Measurements from ENCODE around the gene RXRB. TPM values are rescaled to one million over a fixed set of nuclear protein-coding genes. Genes with fewer than 3 reads are reported as not detected.

RXRB gene
- total and polyA plus RNA-seq, 2 donors (not counting 1 experiment from before 2014, with no cell fraction given), result 88.3 to 99.9 TPM

DNA sequence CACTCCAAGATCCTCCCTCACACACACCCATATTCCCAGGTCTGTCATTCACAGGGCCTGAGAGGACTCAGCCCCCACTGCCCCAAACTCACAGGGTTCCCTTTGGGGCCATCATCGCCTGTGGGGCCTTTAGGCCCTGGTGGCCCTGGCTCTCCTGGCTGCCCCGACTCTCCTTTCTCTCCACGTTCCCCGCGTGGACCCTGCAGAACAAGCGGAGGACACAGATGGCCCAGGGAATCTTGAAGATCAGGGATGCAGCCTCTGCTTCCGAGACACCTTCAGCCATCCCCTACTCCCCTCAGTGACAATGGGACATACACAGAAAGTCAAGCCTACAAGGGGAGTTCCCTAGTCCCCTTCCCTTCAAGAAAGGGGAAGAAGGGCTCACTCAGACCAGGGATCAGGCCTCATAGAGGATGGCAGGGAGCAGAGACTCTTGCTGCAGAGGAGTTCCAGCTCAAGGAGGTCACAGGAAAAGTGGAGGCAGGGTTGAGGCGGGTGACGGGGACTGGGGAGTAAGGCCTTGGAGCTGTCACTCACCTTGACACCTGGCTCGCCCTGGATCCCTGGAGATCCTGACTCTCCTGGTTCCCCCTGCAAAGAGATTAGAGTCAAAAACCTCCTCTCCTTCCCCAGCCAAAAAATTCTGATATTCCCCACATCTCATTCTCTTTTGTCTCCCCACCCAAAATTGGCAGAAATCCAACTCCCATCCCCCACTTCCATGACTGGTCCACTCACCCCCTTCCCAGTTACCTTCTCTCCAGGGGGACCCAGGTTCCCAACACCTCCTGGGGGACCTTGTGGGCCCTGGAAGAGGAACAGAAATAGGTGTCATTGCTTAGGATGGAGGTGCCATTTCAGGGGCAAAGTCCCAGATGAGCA, 30.9 kb downstream of the RXRB start:
- ATAC-seq (ENCODE audit: low read depth) (no peak), DNase-seq (no peak)
- H3K4me2 ChIP-seq (replicated peaks; ENCODE audit: low read depth, low read length, poor library complexity, severe bottlenecking), result no peak overlapping the region
- H3K27ac Mint-ChIP-seq, result no peak overlapping the region
- H3K27ac ChIP-seq (ENCODE audit: low read length in 2 of 2), result no peak overlapping the region
- 96% methylated on average over 8 of the region's 10 CpGs for WGBS (ENCODE audit: insufficient coverage)
- H3K9me3 ChIP-seq (ENCODE audit: control extremely low read depth in 1 of 3, control insufficient read depth in 2 of 3, insufficient read depth in 1 of 3, low read length in 2 of 3), result no peaks in the 10 kb centered on the region
- H3K4me3 ChIP-seq (ENCODE audit: control extremely low read depth in 1 of 5, extremely low read depth in 1 of 5, insufficient read depth in 1 of 5, low read depth in 2 of 5, low read length in 4 of 5), result no peak overlapping the region
- intact Hi-C loops (cut with micrococcal nuclease), result no loop called here
- CTCF ChIA-PET, result interaction anchor here (1.1 to 1.3 kb wide), 3 partner anchors 9 to 28 kb away, joined by 3 read pairs; no protein-coding TSS in a partner anchor
- H3K4me1 Mint-ChIP-seq, result peaks cover 9% of the 10 kb centered on the region
- no peaks in the 10 kb centered on the region for H3K36me3 ChIP-seq (replicated peaks in 1 of 2; ENCODE audit: control extremely low read depth in 1 of 2, control insufficient read depth in 1 of 2, extremely low read depth in 1 of 2, insufficient read depth in 2 of 2, low read length in 1 of 2)
- TF ChIP-seq, protein P1, sequence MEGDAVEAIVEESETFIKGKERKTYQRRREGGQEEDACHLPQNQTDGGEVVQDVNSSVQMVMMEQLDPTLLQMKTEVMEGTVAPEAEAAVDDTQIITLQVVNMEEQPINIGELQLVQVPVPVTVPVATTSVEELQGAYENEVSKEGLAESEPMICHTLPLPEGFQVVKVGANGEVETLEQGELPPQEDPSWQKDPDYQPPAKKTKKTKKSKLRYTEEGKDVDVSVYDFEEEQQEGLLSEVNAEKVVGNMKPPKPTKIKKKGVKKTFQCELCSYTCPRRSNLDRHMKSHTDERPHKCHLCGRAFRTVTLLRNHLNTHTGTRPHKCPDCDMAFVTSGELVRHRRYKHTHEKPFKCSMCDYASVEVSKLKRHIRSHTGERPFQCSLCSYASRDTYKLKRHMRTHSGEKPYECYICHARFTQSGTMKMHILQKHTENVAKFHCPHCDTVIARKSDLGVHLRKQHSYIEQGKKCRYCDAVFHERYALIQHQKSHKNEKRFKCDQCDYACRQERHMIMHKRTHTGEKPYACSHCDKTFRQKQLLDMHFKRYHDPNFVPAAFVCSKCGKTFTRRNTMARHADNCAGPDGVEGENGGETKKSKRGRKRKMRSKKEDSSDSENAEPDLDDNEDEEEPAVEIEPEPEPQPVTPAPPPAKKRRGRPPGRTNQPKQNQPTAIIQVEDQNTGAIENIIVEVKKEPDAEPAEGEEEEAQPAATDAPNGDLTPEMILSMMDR (IDR thresholded peaks at IDR 0.05), result no peak
- no peak for TF ChIP-seq EZH2 (IDR thresholded peaks at IDR 0.05; ENCODE audit: borderline replicate concordance, insufficient read depth, low read depth, low read length, poor library complexity, severe bottlenecking)
- H3K9me3 Mint-ChIP-seq (ENCODE audit: insufficient read depth), result no peaks in the 10 kb centered on the region
- POLR2A ChIA-PET, result interaction anchor here (0.7 kb wide), 1 partner anchor 176 kb away, joined by 4 read pairs; no protein-coding TSS in a partner anchor
- H2AFZ ChIP-seq (ENCODE audit: insufficient read depth, low read depth, low read length, poor library complexity, severe bottlenecking), result no peak overlapping the region
- H3K79me2 ChIP-seq (ENCODE audit: control insufficient read depth, insufficient read depth, low read length), result no peaks in the 10 kb centered on the region
- no peaks in the 10 kb centered on the region for H4K20me1 ChIP-seq (ENCODE audit: control insufficient read depth, insufficient read depth, low read length, poor library complexity, severe bottlenecking)
- peaks cover 0 to 10% of the 10 kb centered on the region in 2 donors for H3K4me1 ChIP-seq (ENCODE audit: control insufficient read depth in 2 of 2, insufficient read depth in 2 of 2, low read length in 2 of 2)
- no peak overlapping the region for H3K4me3 Mint-ChIP-seq
- H3K27me3 ChIP-seq (replicated peaks in 1 of 4; ENCODE audit: control extremely low read depth in 1 of 4, control insufficient read depth in 3 of 4, insufficient read depth in 4 of 4, low read length in 3 of 4), result peaks cover 0 to 17% (median 4%) of the 10 kb centered on the region in 4 experiments
- H3K27me3 Mint-ChIP-seq, result peaks cover 15% of the 10 kb centered on the region
- H3K9ac ChIP-seq (ENCODE audit: low read length), result no peak overlapping the region

DNA sequence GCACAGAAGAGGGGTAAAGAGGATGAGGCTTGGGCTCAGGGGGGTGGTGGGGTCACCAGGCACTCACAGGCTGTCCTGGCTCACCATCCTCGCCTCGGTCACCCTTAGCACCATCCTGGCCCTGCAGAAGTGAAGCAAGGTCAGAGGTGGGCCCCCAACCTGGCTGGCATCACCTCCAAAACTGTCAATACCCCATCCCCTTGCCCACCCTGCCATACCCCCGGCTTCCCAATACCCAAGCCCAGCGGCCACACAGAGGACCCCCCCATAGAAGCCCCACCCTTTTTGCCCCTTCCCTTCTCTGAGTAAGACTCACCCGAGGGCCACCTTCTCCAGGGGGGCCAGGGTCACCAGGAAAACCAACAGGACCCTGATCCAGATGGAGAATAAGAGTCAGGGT, 31.8 kb downstream of the RXRB start:
- no peak overlapping the region for H3K4me3 ChIP-seq (ENCODE audit: control extremely low read depth in 1 of 5, extremely low read depth in 1 of 5, insufficient read depth in 1 of 5, low read depth in 2 of 5, low read length in 4 of 5)
- Mint-ChIP-seq H3K4me3 (no peak overlapping the region), H3K9me3 (ENCODE audit: insufficient read depth) (no peaks in the 10 kb centered on the region), H3K27me3 (peaks cover 21% of the 10 kb centered on the region), H3K4me1 (peaks cover 9% of the 10 kb centered on the region), H3K27ac (no peak overlapping the region)
- no peak overlapping the region for H2AFZ ChIP-seq (ENCODE audit: insufficient read depth, low read depth, low read length, poor library complexity, severe bottlenecking)
- DNase-seq (no peak), ATAC-seq (ENCODE audit: low read depth) (no peak)
- TF ChIP-seq, protein P1 (IDR thresholded peaks at IDR 0.05), result no peak
- no peak for TF ChIP-seq EZH2 (IDR thresholded peaks at IDR 0.05; ENCODE audit: borderline replicate concordance, insufficient read depth, low read depth, low read length, poor library complexity, severe bottlenecking)
- H3K27me3 ChIP-seq (replicated peaks in 1 of 4; ENCODE audit: control extremely low read depth in 1 of 4, control insufficient read depth in 3 of 4, insufficient read depth in 4 of 4, low read length in 3 of 4), result peaks cover 0 to 12% (median 4%) of the 10 kb centered on the region in 4 experiments
- no peaks in the 10 kb centered on the region for H3K9me3 ChIP-seq (ENCODE audit: control extremely low read depth in 1 of 3, control insufficient read depth in 2 of 3, insufficient read depth in 1 of 3, low read length in 2 of 3)
- peaks cover 0 to 10% of the 10 kb centered on the region in 2 donors for H3K4me1 ChIP-seq (ENCODE audit: control insufficient read depth in 2 of 2, insufficient read depth in 2 of 2, low read length in 2 of 2)
- H4K20me1 ChIP-seq (ENCODE audit: control insufficient read depth, insufficient read depth, low read length, poor library complexity, severe bottlenecking), result no peaks in the 10 kb centered on the region
- intact Hi-C loops (cut with micrococcal nuclease), result no loop called here
- POLR2A ChIA-PET, result no interaction called here
- no peaks in the 10 kb centered on the region for H3K36me3 ChIP-seq (replicated peaks in 1 of 2; ENCODE audit: control extremely low read depth in 1 of 2, control insufficient read depth in 1 of 2, extremely low read depth in 1 of 2, insufficient read depth in 2 of 2, low read length in 1 of 2)
- H3K79me2 ChIP-seq (ENCODE audit: control insufficient read depth, insufficient read depth, low read length), result no peaks in the 10 kb centered on the region
- WGBS (ENCODE audit: insufficient coverage), result 69% methylated on average over 4 of the region's 5 CpGs
- no peak overlapping the region for H3K9ac ChIP-seq (ENCODE audit: low read length)
- CTCF ChIA-PET, result interaction anchor here (1.1 to 1.3 kb wide), 2 partner anchors 10 to 15 kb away, joined by 3 read pairs; no protein-coding TSS in a partner anchor
- H3K27ac ChIP-seq (ENCODE audit: low read length in 2 of 2), result no peak overlapping the region
- H3K4me2 ChIP-seq (replicated peaks; ENCODE audit: low read depth, low read length, poor library complexity, severe bottlenecking), result no peak overlapping the region

Data from B cell (primary cell).